HG02840 (cell line): ENCODE data around the gene ADAMTS2.

Experiments
- ATAC-seq: cut with Tn5 transposase; IDR thresholded peaks from one replicate; pipeline ENCODE4 v1.9.1; 2021; ENCODE audit warnings: mild to moderate bottlenecking, moderate library complexity, moderate number of reproducible peaks; ENCODE audit not compliant: unreplicated experiment, low FRiP score

ADAMTS2 gene

DNA sequence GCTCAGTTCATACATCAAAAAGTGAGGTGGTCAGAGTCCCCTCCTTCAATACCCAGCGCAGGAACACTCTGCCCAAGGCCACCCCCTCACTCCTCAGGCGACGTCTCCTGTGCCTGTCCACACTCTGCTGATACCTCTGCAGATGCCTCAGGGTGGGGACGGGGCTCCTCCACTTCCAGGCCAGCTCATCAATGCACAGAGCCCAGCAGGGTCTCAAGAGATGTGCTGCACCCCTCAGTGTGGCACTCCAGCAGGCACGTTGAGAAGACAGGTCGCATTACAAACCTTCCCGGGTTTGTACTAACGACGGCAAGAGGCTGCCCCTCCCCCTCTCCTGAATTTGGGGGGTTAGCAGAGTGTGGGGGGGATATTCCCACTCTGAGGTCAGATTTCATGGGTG lies 156.6 kb downstream of the ADAMTS2 start:
- no peak for ATAC-seq

DNA sequence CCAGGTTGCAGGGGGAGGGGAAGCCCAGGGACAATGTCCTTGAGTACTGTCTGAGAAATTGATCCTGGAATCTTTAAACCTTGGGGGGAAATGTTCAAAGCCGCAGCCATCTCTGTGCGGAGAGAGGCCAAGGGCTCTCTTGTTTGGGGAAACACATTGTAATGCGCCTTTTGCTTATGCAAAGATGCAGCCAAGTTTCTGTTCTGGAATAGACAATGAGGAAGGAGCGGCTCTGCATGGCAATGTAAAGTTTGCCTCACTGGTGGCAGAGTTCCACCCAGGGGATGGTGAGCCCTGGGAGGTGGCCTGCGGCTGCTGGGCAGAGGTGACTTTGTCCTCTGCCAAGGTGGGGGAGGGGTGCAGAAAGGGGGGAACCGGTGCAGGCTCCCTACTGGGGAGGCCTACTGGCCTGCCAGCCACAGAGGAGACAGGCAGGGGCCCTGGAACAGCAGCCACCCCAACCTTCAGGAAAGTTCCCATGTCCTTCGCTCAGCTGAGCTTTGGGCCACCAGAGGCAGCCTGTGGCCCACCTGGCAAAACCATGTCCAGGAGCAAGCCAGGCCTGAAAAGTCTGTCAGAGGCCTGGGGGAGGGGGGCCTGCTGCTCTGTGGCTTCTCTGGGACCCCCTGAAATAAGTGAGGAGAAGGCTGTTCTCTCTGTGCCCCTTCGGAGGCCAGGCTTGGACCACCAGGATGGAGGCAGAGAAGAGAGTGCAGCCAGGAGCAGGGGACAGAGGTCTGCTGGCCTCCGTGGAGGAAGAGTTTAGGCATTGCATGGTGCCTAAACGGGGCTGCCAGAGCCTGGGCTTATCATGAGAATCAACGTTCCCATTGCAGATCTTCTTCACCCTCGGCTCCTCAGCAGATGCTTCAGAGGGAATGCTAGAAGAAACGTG lies 157.3 kb downstream of the ADAMTS2 start:
- no peak for ATAC-seq

DNA sequence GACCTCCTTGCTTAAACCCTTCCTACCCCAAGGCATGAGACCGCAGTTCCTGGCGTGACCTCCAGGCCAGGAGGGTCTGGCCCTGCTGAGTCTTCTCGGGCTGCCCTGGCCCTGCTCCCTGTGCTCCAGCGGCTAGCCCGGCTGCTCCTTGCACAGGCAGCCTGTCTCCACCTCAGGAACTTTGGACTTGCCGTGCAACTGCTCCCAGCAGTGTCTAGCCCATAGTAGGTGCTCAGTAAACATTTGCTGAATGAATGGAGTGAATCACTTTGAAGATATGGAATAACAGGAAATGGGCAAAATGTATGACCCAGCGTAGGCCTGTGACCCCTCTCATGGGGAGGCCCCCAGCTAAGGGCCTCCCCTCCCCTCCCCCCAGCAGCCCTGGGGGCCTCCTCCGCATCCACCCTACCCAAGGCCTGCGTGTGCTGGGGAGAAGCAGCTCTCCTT lies 158.0 kb downstream of the ADAMTS2 start:
- no peak for ATAC-seq

DNA sequence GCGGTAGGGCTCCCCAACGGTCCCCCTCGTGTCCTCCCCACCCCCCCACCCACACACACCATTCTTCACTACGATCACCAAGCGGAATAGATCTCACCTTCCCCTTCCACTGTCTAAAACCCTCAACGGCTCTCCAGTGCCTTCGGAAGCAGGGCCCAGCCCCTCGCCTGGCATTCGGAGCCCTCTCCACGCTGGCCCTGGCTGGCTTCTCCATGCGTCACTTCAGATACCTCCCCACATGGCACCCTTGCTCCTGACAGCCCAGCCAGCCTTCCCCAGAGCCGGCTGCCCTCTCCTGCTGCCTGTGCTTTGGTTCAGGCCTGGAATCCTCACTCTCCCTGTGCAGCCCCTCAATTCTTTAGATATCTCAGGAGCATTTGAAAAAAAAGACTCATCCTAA lies 158.5 kb downstream of the ADAMTS2 start:
- ATAC-seq: no peak

DNA sequence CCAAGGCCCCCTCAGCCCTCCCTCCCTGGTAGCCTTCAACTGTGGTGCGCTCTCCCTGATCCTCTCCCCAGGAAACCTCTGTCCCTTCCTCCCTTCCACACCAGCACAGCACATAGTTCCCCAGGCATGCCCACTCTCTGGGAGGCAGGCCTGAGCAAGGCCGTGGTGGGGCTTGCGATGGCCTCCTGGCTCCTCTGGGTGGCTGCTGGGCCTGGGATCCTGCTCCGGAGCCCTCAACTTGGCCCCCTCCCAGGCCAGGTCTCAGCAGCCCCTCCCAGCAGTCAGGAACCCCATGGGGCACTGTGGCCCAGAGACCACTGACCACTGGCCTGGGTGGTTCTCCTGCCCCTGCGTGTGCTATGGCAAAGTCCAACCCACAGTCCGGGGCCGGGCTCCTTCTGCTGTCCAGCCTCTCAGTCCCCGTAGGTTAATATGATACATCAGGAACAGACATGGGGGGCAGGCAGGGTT lies 159.3 kb downstream of the ADAMTS2 start:
- no peak for ATAC-seq

DNA sequence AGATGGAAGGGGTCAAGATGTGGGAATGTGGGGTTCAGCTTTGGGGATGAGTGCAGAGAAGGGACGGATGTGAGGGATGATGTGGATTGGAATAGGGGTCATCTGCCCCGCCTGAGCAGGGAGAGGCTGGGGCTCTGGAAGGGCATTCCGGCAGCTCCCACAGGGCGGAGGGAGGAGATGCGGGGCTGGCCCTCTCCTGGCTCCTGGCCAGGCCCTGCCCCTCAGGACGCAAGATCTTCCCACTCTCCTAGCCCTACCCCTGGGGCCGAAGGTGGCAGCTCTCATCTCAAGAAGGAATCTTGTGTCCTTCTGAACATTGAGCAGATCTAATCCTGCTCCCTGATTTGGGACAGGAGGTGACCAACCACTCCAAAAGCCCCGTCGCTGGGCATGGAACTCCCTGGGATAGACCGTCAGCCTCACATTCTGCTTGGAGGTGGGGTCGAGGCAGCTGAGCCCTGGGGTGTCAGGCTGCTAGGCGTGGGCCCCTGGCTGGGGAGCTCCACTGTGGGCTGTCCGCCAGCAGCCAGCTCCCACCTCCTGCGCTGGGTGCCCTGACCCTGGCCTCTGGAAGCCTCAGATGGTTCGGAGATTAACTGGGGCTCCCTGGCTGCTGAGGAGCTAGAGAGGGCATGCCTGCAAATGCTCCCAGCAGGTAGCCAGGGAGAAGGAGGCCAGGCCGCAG lies 159.9 kb downstream of the ADAMTS2 start:
- ATAC-seq: no peak

DNA sequence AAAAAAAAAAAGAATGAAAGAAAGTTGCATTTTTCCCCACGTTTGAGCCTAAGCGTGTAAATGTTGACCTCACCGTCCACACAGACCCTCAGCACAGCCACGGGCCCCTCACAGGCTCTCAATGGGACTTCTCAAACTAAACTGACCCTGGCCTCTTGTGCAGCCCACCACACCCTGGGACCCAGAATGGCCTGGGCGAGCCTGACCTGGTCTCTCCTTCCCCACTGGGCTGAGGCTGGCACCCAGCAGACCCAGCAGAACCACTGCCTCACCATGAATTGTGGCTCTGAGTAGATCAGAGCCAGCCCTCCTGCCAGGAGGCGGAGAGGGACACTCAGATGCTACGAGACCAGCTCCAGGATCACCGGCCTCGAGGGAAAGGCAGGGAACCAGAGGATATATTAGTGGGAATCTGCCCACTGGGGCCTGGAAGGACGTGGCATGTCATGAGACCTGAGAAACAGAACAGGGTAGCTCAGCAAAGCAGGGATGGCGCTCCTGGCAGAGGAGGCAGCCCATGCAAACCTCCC lies 160.7 kb downstream of the ADAMTS2 start:
- no peak for ATAC-seq

DNA sequence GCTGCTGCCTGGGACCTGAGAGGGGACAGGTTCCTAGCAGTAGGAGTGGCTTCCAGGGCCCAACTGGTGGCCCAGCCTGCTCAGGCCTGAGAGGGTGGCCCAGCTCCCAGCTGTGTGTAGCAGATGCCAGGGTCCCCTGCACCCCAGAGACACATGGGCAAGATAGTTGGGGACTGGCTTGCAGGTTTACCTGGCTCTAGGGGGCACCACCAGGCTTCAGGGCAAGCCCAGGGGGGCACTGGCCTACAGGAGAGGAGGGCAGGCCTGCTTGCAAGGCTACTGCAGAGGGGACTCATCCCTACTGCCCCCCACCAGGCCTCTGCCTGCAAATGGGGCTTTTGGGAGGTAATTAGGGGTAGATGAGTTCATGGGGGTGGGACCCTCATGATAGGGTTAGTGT lies 161.8 kb downstream of the ADAMTS2 start:
- ATAC-seq: no peak

DNA sequence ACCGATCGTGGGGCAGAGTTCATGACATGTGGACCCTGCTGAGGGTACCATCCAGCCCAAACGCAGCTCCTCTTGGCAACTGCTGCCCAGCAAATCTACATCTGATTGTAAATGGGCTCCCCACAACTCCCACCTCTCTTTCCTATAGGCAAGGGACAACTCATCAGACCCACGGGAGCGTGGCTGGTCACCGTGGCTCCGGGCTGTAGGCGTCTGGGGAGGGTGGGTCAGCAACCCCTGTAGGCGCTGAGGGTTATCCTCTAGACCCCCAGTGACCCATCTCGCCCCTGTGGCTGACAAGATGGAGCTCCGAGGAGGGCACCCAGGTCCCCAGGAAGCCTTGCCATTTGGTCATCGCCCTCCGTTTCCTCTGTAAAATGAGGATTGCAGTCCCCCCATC lies 162.7 kb downstream of the ADAMTS2 start:
- ATAC-seq: no peak

DNA sequence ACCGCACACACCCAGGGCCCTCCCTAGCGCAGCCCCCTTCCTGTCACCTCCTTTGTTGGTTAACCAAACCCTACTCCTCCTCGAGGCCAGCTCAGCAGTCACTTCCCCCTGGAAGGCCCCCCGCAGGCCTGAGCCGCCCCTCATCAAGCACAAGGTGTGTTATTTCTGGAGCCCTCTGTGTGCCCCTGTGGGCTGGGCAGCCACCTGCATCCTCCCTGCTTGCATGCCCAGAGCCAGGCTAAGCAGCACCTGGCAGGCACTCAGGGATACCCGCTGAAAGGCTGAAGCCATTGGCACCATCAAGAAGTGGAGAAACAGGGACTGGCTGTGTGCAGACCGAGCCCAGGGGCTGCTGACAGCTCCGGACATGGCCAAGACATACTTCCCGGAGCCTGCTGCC lies 163.3 kb downstream of the ADAMTS2 start:
- ATAC-seq: no peak

DNA sequence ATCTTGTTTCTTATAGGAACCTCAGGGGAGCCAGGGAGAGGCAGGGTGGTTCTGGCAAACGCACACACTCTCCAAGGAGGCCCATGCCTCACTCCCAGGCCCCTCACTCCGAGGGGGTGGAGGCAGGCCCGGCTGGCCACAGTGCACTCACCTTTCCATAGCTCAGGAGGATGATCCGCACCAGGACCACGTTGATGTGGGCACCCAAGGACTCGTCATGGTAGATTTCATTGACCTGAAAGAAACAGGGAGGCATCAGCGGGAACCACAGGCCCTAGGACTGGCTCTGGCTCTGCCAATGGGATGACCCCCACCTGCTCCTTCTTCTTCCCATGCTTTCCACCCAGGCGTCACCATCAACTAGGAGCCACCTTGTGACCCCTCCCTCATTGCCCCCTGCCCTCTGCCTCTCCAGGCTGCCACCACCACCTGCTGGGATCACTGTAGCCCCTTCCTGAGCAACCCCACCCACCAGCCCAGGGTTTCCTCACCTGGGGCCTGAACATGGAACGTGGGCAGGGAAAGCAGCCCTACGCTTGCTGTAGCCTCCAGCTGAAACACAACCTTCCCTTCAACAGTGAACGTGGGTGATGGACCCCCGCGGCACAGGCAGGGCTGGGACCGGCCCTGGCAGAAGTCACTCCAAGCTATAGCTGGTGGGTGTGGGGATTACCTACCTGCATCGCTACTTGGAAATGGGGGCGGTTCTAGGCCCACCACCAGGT lies 164.2 kb downstream of the ADAMTS2 start:
- no peak for ATAC-seq

DNA sequence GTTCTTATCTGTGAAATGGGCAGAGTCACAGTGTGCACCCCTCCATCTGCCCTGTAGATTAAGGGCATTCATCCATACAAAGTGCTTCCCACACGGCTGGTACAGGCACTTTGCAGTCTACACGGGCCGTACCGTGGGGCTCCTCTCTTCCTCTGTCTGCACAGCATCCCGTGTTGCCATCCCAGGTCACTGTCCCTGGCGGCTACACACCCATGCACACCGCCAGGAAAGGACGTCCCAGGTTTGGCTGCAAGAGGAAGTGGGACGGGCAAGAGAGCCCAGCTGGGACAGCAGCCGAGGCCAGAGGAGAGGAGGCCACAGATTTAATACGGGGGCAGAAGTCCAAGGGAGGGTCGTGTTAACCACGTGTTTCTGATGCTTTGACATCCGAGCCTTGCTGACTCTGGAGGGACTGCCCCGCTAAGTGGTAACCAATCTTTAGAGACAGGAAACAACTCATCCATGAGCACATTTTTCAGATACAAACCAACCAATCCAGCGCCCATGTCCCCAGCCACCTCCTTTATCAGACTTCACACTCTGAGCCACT lies 165.1 kb downstream of the ADAMTS2 start:
- ATAC-seq: no peak

DNA sequence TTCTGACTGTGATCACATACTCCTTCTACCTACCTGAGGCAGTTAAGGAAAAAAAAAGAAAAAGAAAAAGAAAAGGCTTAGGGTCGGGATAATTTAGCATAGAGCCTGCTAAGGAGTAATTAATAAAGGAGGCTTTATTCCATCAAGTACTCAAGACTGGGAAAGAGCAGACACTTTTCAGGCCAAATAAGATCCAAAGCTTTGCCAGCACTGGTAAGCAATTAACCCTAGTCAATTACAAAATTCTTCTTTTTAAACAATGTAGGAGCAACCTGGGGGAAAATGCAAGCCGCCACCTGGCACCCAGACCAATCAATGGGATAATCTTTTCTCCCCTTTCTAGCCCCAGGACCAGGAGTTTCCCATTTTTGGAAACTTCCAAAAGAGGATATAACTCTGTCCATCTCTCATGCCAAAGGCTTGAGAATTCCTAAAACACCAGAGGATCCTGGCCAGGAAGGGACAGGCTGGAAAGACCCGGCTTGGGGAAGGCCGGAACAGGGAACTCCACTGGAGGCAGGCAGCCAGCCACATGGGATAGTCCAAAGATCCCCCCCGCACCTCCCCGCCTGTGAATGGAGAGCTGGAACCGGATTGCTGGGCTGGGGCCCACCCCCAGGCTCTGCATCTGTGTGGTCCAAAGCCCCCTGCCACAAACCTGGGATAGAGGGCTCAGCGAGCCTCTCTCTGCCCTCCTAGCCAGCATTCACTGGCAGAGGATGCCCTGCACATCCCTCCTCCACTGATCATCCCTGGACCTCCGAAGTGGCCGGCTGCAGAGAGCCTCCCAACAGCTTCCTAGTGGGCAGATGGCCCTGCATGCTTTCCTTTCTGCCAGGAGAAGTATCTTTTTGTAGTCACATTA lies 167.3 kb downstream of the ADAMTS2 start:
- no peak for ATAC-seq

DNA sequence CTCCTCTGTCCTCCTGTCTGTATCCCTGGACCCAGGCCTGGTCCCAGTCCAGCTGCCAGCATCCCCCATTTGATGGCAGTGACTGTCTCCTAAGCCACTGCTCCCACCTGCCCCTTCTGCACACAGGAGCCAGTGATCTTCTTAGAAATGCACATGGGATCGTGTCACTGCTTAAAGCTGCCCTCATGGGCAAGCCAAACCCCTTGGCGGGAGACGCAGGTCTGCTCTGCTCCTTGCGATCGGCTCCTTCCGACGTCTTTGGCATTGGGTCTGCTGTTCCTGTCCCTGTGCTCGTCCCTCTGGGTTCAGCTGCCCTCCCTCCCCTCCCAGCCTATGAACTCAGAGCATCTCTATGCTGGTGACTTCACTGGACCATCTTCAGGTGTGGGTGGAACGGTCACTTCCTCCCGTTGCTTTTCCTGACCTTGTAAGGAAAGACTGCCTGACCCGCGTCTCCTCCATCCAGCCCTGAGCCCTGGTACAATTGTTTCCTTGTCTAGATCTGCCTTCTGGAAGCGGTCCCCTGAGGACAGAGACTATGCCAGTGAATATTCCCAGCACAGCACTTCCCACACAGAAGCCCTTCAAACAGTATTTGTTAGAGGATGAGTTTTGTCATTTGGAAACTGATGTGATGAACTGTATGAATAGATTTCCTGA lies 168.6 kb downstream of the ADAMTS2 start:
- no peak for ATAC-seq

DNA sequence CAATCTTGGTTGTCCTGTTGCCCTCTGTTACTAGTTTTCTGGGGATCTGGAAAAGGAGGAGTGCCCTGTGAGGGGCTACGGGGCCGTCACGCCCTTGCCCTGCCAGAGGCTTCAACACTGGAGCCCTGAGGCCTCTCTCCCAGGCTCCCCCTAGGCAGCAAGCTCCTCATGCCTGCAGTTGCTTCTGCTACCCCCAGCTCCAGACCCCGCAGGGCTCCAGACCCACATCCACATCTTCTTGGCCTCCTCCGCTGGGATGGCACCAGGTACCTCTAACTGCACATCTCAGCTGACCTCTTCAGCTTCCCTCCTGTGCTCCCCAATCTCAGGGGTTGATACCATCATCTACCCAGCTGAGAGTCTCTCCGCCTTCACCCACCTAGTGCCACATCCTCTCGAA lies 169.1 kb downstream of the ADAMTS2 start:
- no peak for ATAC-seq

DNA sequence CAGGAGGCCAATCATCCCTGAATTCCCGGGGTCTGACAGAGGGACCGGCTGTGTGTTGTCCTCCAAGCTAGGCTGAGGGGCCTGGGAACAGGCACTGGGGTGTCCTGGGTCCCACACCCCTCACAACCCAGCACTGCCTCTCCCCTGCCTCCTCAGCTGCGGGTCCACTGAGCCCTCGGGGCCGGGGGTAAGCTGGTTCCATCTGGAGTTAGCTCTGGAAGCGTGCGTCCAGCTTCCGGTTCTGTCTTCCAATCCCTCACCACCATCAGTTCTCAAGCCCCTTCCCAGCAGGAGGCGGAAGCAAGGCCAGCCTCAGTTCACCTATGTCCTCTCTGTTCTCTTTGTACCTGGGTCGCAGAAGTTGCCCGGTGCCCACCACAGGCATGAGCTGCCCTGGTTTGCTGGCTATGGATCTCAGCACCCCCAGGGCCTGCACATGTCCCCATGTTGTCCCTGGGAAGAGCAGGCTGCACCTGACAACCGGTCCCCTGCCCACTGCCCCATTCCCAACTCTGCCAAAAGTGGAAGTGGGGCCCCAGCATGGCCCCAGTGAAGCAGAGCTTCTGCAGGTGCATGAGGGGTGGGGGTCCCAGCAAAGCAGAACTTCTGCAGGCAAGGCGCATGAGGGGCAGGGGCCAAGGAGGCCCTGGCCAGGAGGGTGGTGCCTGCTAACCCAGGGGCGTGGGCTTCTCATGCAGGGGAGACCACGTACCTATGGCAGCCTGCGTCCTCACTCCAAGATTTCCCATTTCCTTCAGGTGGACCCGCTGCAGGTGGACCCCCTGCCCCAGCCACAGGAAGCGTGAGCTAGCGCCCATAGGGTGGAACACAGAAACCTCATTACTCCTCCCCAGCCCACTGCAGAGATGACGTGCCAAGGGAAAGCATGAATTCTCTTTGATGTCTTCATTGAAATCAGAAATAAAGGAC lies 173.2 kb downstream of the ADAMTS2 start:
- ATAC-seq: no peak

DNA sequence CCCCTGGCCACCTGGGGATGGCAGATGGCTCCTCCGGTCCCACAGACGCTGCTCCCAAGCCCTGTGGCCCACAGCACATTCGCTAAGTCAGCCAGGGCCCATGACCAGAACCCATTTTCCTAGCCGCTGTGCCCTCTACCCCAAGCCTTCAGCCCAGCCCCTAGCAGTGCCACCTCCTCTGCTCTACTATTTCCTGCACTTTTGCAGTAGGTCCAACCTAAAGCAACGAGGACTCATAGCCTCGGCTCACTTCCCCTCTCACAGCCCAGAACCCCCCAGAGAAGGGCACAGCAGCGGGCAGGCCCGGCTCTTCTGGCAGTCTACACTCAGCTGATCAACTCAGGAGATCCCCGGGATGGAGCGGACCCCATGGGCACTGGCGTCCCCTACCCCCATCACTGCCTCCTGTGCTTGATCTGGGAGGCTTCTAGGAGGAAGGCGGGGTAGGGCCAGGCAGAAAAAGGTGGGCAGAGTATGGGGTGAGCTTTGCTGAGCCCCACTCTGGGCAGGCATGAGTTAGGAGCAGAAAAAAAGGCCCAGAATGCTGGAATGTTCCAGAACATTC lies 173.9 kb downstream of the ADAMTS2 start:
- ATAC-seq: no peak

DNA sequence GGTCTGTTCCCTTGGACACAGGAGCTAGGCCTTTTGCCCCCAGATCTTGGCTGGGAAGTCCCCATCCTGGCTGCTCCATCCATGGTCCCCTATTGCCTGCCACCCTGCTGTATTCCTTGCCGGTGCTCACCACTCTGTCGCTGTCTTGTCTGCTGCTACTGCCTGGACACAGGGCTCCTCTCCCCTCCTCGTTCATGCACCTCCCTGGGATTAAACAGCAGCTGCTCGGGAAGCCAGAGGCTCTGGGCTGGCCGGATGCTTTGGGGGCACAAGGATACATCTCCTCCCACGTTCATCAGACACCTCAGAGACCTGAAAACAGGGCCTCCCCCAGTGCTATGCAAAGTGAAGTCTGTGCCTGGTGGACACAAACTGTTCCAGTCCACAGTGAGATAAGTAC lies 174.7 kb downstream of the ADAMTS2 start:
- ATAC-seq: no peak
